Epithelial cell of esophagus (primary cell): ENCODE results near the gene RNASE7.

ENCODE experiments used
- DNase-seq: peaks from one replicate; pipeline ENCODE4 v3.0.0; 2010; ENCODE audit warnings: low read depth
- H3K4me3 ChIP-seq: 2 replicates; pipeline ENCODE4 v1.5.1; 2011; ENCODE audit warnings: mild to moderate bottlenecking, low read length, control low read depth
- TF ChIP-seq, protein P1 (sequence below): IDR thresholded peaks from 2 replicates; pipeline ENCODE4 v1.5.1; 2011; ENCODE audit warnings: low read depth, mild to moderate bottlenecking, low read length, control low read depth, inconsistent platforms; ENCODE audit not compliant: insufficient read depth; ENCODE audit errors: missing control alignments

Gene RNASE7

DNA sequence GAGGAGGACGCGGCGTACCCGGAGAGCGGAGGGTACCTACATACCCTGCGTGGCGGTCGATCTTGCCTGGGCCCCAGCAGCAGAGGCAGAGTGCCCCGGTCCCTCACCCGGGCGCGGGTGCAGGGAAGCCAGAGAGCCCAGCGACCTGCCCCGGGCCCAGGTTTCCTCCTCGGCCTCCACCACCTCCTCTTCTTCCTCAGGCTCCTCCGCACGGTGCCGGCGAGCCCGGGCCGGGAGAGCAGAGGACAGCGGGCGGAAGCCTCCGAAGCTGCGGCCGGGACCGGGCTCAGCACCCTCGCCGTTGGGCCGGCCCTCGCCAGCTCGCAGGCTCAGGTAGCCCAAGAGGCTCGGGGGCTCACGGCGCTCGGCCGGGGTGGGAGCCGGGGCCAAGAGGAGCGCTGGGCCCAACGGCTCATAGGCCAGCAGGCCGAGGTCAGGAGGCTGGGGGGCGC, 49.7 kb downstream of the RNASE7 start:
- TF ChIP-seq, protein P1, sequence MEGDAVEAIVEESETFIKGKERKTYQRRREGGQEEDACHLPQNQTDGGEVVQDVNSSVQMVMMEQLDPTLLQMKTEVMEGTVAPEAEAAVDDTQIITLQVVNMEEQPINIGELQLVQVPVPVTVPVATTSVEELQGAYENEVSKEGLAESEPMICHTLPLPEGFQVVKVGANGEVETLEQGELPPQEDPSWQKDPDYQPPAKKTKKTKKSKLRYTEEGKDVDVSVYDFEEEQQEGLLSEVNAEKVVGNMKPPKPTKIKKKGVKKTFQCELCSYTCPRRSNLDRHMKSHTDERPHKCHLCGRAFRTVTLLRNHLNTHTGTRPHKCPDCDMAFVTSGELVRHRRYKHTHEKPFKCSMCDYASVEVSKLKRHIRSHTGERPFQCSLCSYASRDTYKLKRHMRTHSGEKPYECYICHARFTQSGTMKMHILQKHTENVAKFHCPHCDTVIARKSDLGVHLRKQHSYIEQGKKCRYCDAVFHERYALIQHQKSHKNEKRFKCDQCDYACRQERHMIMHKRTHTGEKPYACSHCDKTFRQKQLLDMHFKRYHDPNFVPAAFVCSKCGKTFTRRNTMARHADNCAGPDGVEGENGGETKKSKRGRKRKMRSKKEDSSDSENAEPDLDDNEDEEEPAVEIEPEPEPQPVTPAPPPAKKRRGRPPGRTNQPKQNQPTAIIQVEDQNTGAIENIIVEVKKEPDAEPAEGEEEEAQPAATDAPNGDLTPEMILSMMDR: no peak
- no peak for DNase-seq
- H3K4me3 ChIP-seq: no peak overlapping the region

DNA sequence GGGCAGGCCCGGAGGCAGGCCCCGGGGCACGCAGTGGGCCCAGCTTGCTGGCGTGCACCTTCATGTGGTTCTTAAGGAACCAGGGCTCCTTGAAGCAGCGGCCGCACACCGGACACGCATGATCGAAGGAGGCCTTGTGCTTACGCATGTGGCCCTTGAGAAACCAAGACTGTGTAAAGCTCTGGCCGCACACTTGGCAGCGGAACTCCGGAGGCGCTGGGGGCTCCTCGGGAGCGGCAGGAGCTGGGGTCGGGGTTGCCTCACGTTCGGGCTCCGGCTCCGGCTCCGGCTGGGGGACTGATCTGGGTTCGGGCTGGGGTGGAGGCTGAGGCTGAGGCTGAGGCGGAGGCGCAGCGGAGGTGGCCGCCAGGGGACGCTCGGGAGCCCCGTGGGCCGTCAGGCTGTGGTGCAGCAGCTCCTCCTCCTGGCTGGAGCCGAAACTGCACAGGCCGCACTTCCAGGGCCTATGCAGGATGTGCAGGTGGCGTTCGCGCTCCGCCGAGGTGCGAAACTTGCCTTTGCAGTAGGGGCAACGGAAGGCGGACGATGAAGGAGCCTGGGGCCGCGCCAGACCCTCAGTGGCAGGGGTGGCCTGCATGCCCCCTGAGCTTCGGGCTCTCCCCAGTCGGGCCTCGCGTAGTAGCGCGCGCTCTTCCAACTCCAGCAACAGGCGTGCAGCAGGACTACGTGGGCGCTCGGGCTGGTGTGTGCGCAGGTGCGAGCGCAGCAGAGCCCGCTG, 50.3 kb downstream of the RNASE7 start:
- H3K4me3 ChIP-seq: no peak overlapping the region
- TF ChIP-seq, protein P1: peak; percentile 98
- DNase-seq: peak; percentile 78

DNA sequence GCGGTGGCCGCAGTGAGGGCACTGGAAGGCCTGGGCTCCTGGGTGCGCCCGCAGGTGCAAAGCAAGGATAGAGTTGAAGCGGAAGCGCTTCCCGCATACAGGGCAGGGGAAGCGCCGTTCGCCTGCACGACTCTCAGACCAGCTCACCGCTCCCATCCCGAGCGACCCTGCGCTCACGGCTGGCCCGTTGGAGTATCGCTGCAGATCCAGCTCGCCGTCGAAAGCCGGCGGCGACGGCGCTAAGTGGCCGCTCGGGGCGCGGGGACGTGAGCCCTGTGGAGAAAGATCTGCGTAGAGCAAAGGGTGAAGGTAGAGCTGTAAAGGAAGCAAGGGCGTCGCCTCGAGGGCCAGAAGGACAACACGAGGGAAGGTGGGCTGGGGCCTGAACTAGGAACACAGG, 50.9 kb downstream of the RNASE7 start:
- no peak for DNase-seq
- TF ChIP-seq, protein P1: no peak
- H3K4me3 ChIP-seq: no peak overlapping the region
